Heart right ventricle (tissue), 16 donors: Measurements from ENCODE around the gene MRPS6. TPM values are rescaled to one million over a fixed set of nuclear protein-coding genes. Genes with fewer than 3 reads are reported as not detected.
A peak's percentile ranks its signal among the peaks of the same experiment; 100 is the strongest.

Experiments
- ATAC-seq, 8 donors: fragments of 200-7000 bp; cut with Tn5 transposase; one replicate each; pipeline ENCODE4 v1.9.1; 2020; ENCODE audit warnings: mild to moderate bottlenecking in 8 of 8, moderate library complexity in 8 of 8, moderate number of reproducible peaks in 1 of 8
- DNase-seq, 2 donors: peaks; one replicate each; pipeline ENCODE4 v3.0.0-alpha.2; 2020
- H3K27ac ChIP-seq, 10 donors: fragments of 200-600 bp; sonication (generic) in 2 of 10; one replicate each; pipeline versions ENCODE4 v1.5.0 to v1.8.0; 2020 to 2022; ENCODE audit warnings: mild to moderate bottlenecking in 3 of 10
- H3K27me3 ChIP-seq, 7 donors: fragments of 200-600 bp; one replicate each; pipeline ENCODE4 v1.8.0; 2021 to 2022; ENCODE audit warnings: mild to moderate bottlenecking in 2 of 7
- H3K36me3 ChIP-seq, 9 donors: fragments of 200-600 bp; sonication (generic) in 1 of 9; one replicate each; pipeline versions ENCODE4 v1.5.0 to v1.8.0; 2020 to 2022; ENCODE audit warnings: mild to moderate bottlenecking in 2 of 9
- H3K4me1 ChIP-seq, 9 donors: fragments of 200-600 bp; sonication (generic) in 1 of 9; one replicate each; pipeline versions ENCODE4 v1.5.0 to v1.8.0; 2020 to 2022; ENCODE audit warnings: mild to moderate bottlenecking in 4 of 9
- H3K4me3 ChIP-seq, 10 donors: fragments of 200-600 bp; sonication (generic) in 2 of 10; one replicate each; pipeline versions ENCODE4 v1.5.0 to v1.8.0; 2020 to 2022; ENCODE audit warnings: mild to moderate bottlenecking in 7 of 10, moderate library complexity in 2 of 10
- H3K9me3 ChIP-seq, 11 donors: fragments of 200-600 bp in 10 of 11; sonication (generic) in 2 of 11; one replicate each; pipeline versions ENCODE4 v1.5.0 to v1.8.0; 2013 to 2022; ENCODE audit warnings: mild to moderate bottlenecking in 2 of 11, control low read depth in 1 of 11, moderate library complexity in 1 of 11
- WGBS, 2 donors: extraction: QIAGEN DNeasy Blood & Tissue Kit; methylation state at CpG; one replicate each; pipeline ENCODE4 v1.1.7; 2013; ENCODE audit warnings: inconsistent platforms in 1 of 2; 5-methylcytosine and 5-hydroxymethylcytosine counted together
- intact Hi-C, 10 donors: fragments of 100-400 bp; cut with DNase I; formaldehyde crosslinking; loops; one replicate each; pipeline versions ENCODE4 v1.11.1 to v1.14.2; 2022
- polyA plus RNA-seq, 2 donors: library from polyadenylated mRNA; stranded (reverse); fragments of 200-250 nt; gene quantifications; one replicate each; pipeline ENCODE4 v1.2.3, GENCODE V29; 2013
- total RNA-seq, 10 donors: library from RNA; stranded (reverse); fragmentation: NEBNext Ultra II Directional in 3 of 10; extraction: Animal tissue kit (Norgen Biotek cat#: 25700) in 3 of 10; gene quantifications; one replicate each; pipeline versions ENCODE4 v1.2.1 to v1.2.4, GENCODE V29; 2021 to 2023
- TF ChIP-seq, protein P1 (sequence below), 9 donors: fragments of 200-600 bp; sonication (generic) in 2 of 9; IDR thresholded peaks; one replicate each; pipeline versions ENCODE4 v1.5.0 to v1.8.0; 2021 to 2022; ENCODE audit warnings: antibody characterized with exemption in 9 of 9, mild to moderate bottlenecking in 5 of 9, moderate library complexity in 1 of 9
- donor health status: Arrhythmogenic right ventricular cardiomyopathy.
- donor health status: ischemic (EF 13 %, LVEDD 7.1; RV severe dilation, severe dysfunction).
- donor health status: healthy with polysubstance abuse.
- donor health status: DM: no; HTN: yes; CAD: no.
- donor health status: DM: no; HTN: no; CAD: no.
- donor health status: ischemic (EF 25% LVEDD 6.9; RV normal size, moderate dysfunction).
- donor health status: ischemic (EF 25% LVEDD 5.7; RV mildly dilated, moderate dysfunction).
- donor health status: healthy.
- donor health status: DM: yes; HTN: yes; CAD: no.
- donor health status: Ischemic cardiomyopathy.
- donor health status: ischemic (EF 35%, LVEDD 5.7; RV mildly dilated, moderate dysfunction).
- donor health status: nonischemic (EF 11% LVEDD 7.7; RV severe dilation, severe dysfunction).
- donor health status: DM: yes; HTN: yes; CAD: no.
- donor health status: PGD.
- donor health status: ischemic (EF 29% LVEDD 5.4; RV normal size, mild dysfunction).
- donor health status: nonischemic (EF 23%, LVEDD 6.1; RV moderate dilation, normal function).

Gene MRPS6
- total and polyA plus RNA-seq, 12 donors: 32.0 to 68.1 (median 39.8) TPM

DNA sequence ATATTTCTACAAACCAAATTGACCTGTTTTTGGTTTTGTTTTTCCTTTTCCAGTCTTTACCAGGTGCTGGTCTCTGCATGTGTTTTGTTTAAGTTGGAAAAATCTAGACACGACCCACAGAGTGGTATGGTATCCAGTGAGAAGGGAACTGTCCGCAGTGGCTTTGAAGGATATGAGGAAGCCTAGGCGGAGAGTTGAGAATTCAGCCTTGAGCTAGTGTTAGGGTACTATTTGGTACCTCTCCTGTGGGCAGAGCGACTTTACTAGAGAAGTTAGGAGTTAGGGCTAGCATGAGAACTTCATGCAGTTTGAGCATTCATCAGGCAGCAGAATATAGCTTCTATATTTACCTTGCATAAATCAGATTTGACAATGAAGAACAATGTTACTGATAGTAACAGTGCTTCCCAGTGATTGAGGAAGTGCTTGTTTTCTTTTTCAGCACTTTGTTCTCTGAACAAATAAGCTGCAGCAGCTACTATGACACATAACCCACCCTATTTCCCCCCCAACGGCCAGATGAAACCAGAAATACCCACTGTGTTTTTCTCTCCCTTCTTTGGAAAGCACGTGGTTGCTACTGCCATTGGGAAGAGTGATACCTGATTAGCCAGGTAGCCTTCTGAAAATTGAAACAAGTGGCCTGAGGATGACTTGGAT is 19.0 kb downstream of the MRPS6 start:
- H3K4me1 ChIP-seq: peaks cover 0 to 44% (median 14%) of the 10 kb centered on the region in 9 donors
- peaks cover 0 to 31% (median 6%) of the 10 kb centered on the region in 9 donors for H3K36me3 ChIP-seq
- H3K27ac ChIP-seq: no peak overlapping the region
- intact Hi-C loops: loop anchor here in 4 of 10 donors (2.0 to 10.0 kb wide), 3 partner anchors 35 to 62 kb away; no protein-coding TSS in a partner anchor
- no peak overlapping the region for H3K4me3 ChIP-seq
- no peaks in the 10 kb centered on the region for H3K9me3 ChIP-seq
- no peak for ATAC-seq
- TF ChIP-seq, protein P1, sequence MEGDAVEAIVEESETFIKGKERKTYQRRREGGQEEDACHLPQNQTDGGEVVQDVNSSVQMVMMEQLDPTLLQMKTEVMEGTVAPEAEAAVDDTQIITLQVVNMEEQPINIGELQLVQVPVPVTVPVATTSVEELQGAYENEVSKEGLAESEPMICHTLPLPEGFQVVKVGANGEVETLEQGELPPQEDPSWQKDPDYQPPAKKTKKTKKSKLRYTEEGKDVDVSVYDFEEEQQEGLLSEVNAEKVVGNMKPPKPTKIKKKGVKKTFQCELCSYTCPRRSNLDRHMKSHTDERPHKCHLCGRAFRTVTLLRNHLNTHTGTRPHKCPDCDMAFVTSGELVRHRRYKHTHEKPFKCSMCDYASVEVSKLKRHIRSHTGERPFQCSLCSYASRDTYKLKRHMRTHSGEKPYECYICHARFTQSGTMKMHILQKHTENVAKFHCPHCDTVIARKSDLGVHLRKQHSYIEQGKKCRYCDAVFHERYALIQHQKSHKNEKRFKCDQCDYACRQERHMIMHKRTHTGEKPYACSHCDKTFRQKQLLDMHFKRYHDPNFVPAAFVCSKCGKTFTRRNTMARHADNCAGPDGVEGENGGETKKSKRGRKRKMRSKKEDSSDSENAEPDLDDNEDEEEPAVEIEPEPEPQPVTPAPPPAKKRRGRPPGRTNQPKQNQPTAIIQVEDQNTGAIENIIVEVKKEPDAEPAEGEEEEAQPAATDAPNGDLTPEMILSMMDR (IDR thresholded peaks at IDR 0.05): no peak
- 52% methylated on average over 6 of the region's 6 CpGs for WGBS, 2 donors
- H3K27me3 ChIP-seq: no peaks in the 10 kb centered on the region
- DNase-seq: no peak

DNA sequence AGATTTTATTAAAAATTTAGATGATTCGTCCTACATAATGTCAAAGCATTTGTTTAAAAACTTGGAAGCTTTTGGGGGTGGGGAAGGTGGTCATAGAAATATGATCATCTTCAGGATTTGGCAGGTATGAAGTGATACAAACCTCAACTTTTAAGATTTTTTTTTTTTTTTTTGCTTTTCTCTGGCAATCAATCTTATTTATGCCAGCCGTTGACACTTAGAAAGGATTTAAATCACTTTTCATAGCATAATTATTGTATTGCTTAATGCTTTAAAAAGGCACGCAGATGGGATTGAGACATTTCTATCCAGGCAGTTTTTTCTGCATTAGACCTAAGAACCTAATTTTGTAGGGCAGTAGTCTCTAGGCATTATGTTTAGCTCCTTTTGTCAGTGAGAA is 19.7 kb downstream of the MRPS6 start:
- Histone ChIP-seq H3K4me1 (peaks cover 0 to 51% (median 13%) of the 10 kb centered on the region in 9 donors), H3K27me3 (no peaks in the 10 kb centered on the region), H3K36me3 (peaks cover 0 to 33% (median 6%) of the 10 kb centered on the region in 9 donors), H3K27ac (no peak overlapping the region), H3K4me3 (no peak overlapping the region), H3K9me3 (no peaks in the 10 kb centered on the region)
- ATAC-seq (no peak), DNase-seq (no peak)
- intact Hi-C loops: loop anchor here in 4 of 10 donors (2.0 to 10.0 kb wide), 3 partner anchors 34 to 62 kb away; no protein-coding TSS in a partner anchor
- WGBS, 2 donors: 90% methylated on average over 3 of the region's 3 CpGs
- TF ChIP-seq, protein P1 (IDR thresholded peaks at IDR 0.05): no peak

DNA sequence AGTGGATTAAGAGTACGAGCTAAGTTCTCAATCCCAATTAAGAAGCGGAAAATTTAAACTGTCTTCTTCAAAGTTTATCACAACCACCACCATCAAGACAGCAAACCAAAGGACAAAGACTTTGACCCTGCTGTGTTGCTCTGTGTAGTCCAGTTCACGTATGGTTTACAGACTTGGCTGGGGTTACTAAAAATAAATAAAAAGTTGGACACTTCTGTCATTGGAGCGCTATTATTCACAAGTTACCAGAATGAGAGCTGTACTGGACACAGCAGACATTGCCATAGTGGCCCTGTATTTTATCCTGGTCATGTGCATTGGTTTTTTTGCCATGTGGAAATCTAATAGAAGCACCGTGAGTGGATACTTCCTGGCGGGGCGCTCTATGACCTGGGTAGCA is 21.6 kb downstream of the MRPS6 start:
- Histone ChIP-seq H3K27ac (no peak overlapping the region), H3K4me3 (no peak overlapping the region), H3K36me3 (peaks cover 0 to 35% (median 6%) of the 10 kb centered on the region in 9 donors), H3K27me3 (no peaks in the 10 kb centered on the region), H3K4me1 (peaks cover 0 to 48% (median 10%) of the 10 kb centered on the region in 9 donors), H3K9me3 (no peaks in the 10 kb centered on the region)
- intact Hi-C loops: loop anchor here in 3 of 10 donors (5.0 to 10.0 kb wide), 2 partner anchors 32 to 60 kb away; no protein-coding TSS in a partner anchor
- no peak for DNase-seq
- 80 to 85% methylated on average over 7 of the region's 7 CpGs for WGBS, 2 donors
- ATAC-seq: peak in 1 of 8 donors; percentile 38
- TF ChIP-seq, protein P1 (IDR thresholded peaks at IDR 0.05): no peak

DNA sequence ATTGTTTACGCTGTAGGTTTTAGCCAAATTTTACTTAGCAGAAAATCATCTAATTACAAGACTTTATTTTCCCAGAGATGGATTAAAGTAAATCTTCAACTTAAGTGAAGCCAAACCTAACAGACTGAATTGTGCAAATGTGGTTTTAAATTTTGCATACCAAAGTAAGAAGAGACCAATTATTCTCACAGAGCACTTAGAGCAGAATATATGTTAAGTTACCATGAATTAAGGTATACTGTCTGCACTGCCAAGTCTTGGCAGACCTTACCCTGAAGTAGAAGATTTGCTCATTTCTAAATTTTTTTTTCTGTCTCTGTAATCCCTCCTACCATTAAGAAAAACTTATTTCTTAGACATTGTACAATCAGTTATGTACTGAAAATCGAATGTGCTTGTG is 24.1 kb downstream of the MRPS6 start:
- no peak for ATAC-seq
- H3K36me3 ChIP-seq: peaks cover 0 to 36% (median 6%) of the 10 kb centered on the region in 9 donors
- H3K27ac ChIP-seq: no peak overlapping the region
- 83 to 84% methylated on average over 2 of the region's 2 CpGs for whole genome bisulfite sequencing, 2 donors
- TF ChIP-seq, protein P1 (IDR thresholded peaks at IDR 0.05): no peak
- peaks cover 0 to 29% (median 20%) of the 10 kb centered on the region in 9 donors for H3K4me1 ChIP-seq
- no peaks in the 10 kb centered on the region for H3K27me3 ChIP-seq
- no peaks in the 10 kb centered on the region for H3K9me3 ChIP-seq
- intact Hi-C loops: loop anchor here in 1 of 10 donors (10.0 kb wide), 1 partner anchor 57 kb away; no protein-coding TSS in a partner anchor
- no peak for DNase-seq
- H3K4me3 ChIP-seq: no peak overlapping the region
